GDM1 (cell line): ENCODE results near the gene BSG.
"Not testable (repeated sequence)": the region's sequence is repeated elsewhere in the genome, so short reads cannot be mapped to it uniquely, and the experiment has no call there.

ENCODE experiments used
- DNase-seq: peaks from one replicate; lab custom pipeline; 2025; lab: John Stamatoyannopoulos, UW

Gene BSG

DNA sequence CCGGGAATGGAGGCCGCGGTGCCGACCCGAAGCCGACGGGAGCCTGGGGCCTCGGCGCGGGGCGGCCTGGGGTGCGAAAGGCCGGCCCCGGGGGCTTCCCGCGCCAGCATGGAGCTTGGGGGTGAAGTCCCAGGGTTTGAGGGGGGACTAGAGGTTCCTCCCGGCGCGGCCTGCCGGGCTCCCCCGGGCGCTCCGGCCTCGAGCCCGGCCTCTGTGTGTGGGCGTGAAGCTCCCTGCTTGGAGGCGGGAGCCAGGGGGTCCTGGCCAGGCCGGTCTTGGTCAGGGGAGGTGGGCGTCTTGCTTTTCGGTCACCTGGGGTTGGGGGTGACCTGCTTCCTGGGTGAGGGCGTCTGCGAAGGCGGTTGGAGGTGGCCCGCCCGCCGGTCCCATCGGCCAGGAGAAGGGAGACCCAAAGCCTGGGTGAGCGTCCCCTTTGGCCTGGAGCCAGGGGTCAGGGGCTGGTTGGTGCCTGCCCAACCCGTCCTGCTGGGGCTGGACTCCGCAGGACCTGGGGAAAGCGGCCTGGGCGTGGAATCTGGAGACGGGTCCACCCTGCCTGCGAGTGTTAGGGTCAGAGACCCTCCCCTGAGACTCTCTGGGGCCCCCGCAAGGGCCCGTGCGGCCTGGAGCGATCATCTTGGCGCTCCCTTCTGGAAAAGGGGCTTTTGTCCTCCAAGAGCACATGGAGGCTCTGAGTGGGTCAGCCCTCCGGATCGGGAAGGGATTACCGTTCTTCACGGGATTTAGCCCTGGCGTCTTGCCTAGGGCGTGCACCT is 535 bp downstream of the BSG start:
- DNase-seq: no peak

DNA sequence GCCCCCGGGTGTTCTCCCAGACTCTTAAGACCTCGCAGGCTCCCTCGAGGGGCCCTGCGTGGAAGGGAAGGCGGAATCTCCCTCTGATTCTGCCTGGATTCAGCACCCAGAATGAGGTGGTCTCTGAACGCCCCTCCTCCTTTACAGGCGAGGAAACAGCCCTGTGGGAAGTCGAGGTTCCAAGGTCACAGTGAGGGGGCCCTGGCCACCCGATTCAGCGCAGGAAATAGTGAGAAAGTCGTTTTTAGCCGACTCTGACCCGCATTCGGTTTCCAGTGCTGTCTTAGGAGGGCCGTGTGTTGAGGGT is 1.1 kb downstream of the BSG start:
- DNase-seq: no peak

DNA sequence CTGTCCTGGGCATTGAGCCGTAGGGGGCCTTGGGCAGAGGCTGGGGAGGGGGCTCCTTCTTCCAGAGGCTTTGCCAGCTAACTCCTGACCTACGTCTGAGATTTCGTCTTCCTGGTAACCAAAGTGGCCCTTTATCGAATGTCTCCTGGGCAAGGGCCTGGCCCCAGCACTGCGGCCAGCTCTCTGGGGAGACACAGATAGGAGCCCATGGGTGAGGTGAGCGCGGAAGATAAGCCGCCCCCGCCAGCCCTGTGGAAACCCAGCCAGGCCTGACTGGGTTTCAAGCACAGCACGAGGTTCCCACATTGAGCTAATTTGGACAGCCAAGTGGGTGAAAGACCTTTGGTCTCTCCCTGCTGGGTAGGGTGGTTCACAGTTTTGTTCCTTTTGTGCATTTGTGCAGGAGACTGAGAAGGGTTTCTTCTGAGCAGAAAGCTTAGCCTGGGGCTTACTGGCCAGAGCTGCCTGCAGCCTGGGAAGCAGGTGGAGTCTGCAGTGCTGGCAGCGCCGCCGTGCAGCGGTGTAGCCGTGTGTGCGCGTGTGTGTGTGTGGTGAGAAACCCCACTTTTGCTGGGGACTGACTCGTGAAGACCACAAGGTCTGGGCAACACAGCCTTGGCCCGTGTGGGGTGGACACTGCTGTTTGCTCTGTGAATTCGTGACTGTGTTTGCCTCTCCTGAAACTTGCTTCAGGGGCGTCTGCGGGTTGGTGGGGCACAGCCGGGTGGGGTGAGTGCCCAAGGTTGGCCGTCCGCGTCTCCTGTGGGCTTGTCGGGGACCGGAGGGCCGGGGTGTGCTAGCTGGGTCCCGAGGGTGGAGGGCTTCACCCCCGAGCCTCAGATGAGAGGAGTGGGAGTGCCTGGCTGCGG is 2.5 kb downstream of the BSG start:
- no peak for DNase-seq

DNA sequence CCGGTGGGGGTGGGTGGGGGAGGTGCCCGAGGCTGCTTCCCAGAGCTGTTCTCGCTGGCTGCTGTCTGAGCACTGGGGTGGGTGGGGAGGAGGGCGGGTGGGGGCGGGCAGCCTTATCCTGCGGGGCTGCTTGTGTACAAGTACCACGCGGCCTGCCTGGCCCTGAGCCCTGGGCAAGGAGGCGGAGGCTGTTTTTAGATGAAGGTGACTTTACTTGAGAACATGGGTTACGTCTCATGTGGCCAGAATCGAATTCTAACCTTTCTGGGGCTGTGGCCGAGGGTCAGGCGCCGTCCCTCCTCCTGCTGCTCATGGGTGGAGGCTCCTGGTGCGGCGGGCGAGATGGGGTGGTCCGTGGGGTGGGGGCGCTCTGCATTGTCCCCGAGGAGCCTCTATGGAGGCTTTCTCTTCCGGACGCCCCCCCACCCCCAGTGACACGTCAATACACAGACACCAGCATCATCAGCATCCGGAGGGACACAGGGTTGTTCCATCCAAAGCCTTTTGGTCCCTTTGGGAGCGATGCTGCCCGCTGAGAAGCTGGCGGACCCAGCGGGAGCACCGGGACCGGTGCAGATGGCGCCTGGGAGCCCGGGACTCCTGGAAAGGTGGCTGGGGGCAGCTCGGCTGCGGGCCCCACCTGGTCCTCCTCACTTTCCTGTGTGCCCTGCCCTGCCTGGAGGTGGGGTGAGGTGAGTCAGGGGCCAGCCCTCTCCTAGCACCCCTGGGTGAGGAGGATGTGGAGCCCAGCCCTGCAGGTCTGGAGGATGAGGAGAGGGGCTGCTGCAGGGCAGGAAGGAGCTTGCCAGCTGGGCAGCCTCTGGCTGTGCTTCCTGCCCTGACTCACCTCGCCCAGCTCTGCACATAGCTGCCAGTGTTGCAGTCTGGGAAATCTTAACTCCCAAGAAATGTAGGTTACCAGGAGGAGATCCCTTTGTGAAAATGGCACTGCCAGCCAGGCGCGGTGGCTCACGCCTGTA is 3.4 kb downstream of the BSG start:
- no peak for DNase-seq

DNA sequence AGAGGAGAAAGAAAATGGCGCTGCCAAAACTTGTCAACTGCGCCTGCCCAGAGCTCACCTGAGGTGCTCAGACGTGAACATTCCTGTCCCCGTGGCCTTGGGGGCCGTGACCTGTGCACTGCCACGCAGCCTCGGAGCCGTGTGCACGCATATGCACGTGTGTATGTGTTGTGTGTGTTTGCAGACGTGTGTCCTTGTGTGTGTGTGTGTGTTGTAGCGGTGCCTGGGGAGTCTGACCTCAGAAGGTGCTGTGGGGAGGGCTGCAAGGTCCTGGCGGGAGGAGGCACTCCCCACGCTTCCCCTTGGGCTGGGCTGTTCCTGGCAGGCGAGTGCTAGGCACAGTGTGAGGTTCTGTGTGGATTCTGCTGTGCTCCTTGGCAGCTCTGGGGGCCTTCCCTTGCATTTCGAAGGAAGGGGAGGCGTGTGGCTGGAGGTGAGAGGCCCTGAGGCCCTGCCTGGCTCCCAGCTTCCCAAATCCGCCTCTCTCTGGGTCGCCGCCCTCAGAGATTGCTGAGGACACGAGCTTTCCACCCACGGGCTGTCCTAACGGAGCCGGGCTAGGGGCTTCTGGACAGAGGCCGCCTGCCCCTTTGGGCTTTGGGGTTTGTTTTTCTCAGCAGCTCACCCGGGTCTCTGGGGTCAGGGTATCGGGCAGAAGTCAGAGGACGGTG is 4.5 kb downstream of the BSG start:
- no peak for DNase-seq

DNA sequence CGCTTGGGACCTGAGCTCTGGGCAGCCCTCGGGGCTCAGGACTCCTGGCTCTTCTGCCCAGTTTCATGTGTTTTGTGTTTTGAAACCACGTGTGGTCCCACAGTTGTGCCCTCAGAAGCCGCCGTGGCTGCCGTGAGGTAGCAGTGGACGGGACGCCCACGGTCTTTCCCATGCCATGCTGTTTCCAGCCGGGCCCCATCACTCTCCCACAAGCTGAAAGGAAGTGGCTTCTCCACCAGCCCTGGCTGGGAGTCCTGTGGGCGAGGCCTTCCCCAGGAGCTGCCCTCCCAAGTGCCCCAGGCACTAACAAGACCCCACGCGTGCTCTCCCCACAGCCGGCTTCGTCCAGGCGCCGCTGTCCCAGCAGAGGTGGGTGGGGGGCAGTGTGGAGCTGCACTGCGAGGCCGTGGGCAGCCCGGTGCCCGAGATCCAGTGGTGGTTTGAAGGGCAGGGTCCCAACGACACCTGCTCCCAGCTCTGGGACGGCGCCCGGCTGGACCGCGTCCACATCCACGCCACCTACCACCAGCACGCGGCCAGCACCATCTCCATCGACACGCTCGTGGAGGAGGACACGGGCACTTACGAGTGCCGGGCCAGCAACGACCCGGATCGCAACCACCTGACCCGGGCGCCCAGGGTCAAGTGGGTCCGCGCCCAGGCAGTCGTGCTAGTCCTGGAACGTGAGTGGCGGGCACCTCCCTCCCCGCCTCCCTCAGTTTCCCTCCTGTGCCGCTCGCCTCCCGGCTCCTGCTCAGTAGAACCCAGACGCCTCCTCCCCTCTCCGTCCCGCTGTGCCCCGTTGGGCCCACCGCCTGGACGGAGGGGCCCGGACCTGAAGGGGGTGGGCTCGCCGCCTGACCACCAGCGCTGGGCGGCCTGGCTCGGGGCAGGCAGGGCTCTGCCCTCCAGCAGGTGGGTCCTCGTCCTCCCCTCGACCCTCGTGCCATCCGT is 5.3 kb downstream of the BSG start:
- no peak for DNase-seq

DNA sequence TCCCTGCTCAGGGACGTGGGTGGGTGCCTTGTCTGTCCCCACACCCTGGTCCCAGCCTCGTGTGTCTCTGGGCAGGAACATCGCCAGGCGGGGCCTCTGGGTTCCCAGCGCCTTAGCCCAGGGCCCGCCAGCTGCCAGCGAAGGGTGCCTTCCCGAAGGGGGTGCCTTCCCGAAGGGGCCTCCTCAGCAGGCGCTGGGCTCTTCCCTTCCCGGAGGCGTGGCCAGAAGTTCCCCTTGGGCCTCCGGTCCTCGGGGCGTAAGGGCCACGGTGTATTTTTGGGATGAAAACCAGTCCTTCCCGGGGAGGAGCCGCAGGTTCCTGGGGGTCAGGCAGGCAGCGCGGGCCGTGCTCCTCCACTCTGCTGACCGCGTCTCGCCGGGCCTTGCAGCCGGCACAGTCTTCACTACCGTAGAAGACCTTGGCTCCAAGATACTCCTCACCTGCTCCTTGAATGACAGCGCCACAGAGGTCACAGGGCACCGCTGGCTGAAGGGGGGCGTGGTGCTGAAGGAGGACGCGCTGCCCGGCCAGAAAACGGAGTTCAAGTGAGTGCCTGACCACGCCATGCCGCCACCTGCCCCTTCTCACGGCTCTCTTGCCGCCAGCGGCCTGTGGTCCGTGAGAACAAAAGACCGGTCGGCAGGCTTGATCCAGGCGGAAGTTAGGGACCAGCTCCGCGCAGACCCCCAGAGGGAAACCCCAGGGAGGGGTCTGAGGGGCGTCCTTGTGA is 6.9 kb downstream of the BSG start:
- DNase-seq: no peak

DNA sequence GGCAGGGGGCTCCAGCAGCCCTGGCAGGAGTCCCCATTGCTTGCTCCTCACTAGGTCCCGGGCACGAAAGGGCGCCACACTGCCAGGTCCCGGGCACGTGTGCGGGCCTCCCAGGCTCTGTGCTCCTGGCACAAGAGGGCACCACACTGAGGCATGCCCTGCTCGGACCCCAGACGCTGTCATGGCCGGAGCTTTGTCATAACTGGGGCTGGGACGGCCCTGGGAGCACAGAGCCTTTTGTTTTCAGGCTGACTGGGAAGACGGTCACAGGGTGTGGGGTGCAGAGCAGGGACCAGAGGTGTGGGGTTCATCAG is 7.4 kb downstream of the BSG start:
- no peak for DNase-seq

DNA sequence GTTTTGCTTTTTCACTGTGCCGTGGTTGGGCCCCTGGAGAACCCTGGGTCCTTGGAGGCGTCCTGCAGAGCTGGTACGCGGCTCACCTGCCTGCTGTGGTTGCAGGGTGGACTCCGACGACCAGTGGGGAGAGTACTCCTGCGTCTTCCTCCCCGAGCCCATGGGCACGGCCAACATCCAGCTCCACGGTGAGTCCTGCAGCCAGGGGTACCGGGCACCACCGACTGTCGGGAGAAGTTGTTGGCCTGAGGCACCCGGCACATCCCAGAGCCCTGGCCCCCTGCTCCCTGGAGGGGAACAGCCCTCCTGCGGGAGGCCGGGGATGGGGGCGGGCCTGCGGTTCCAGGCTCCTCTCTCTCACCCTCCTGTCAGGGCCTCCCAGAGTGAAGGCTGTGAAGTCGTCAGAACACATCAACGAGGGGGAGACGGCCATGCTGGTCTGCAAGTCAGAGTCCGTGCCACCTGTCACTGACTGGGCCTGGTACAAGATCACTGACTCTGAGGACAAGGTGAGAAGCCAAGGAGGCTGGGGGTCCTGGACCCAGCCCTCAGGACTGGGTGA is 8.0 kb downstream of the BSG start:
- no peak for DNase-seq

DNA sequence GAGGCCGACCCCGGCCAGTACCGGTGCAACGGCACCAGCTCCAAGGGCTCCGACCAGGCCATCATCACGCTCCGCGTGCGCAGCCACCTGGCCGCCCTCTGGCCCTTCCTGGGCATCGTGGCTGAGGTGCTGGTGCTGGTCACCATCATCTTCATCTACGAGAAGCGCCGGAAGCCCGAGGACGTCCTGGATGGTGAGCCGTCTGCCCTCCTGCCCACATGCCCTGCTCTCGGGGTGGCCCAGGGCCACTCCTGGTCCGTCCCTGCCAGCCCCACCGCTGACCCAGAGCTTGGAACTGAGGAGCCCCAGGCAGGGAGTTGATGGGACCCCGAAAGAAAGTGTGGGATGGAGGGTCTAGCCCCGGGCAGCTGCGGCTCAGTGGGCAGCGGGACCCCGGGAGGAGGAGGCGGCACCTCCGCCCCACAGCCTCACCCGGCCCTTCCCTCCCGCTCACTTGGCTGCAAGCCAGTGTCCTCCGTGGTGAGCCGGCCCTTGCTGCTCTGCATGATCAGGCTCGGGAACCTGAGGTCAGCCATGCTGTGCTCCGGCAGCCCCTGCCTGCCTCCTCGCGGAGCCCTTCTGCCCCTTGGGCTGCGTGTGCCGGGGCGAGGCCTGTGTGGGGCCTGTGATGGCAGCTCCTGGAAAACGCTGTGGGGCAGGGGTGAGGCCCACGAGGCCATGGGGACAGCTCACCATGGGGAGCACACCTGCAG is 9.2 kb downstream of the BSG start:
- DNase-seq: no peak

DNA sequence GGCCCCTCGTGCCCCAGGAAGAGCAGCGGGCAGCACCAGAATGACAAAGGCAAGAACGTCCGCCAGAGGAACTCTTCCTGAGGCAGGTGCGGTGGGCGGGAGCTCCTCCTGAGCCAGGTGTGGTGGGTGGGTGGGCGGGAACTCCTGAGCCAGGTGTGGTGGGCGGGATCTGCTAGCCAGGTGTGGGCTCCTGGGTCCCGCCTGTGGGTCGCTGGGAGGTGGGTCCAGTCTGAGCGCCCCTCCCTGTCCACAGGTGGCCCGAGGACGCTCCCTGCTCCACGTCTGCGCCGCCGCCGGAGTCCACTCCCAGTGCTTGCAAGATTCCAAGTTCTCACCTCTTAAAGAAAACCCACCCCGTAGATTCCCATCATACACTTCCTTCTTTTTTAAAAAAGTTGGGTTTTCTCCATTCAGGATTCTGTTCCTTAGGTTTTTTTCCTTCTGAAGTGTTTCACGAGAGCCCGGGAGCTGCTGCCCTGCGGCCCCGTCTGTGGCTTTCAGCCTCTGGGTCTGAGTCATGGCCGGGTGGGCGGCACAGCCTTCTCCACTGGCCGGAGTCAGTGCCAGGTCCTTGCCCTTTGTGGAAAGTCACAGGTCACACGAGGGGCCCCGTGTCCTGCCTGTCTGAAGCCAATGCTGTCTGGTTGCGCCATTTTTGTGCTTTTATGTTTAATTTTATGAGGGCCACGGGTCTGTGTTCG is 10.3 kb downstream of the BSG start:
- no peak for DNase-seq

DNA sequence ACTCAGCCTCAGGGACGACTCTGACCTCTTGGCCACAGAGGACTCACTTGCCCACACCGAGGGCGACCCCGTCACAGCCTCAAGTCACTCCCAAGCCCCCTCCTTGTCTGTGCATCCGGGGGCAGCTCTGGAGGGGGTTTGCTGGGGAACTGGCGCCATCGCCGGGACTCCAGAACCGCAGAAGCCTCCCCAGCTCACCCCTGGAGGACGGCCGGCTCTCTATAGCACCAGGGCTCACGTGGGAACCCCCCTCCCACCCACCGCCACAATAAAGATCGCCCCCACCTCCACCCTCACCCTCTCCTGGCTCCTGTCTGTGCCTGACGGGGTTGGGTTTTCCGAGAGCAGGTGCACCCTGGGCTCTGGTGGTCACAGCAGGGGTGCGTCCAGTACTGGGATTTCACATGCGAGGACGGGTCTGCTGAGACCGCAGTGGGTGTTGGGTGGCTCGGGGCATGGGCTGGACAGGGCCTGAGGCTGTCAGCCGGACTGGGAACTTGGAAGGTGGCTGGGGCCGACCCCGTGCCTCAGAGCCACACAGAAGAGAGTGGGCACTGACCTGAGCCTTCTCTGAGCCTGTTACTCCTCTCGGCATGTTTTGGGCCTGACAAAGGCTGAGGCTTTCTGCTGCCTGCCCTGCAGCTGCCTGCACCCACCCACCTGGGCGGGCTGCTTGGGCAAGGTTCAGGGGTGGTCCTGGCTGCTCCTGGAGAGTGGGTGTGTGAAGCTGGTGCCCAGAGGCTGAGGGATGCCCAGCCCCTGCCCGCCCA is 11.0 kb downstream of the BSG start:
- no peak for DNase-seq

DNA sequence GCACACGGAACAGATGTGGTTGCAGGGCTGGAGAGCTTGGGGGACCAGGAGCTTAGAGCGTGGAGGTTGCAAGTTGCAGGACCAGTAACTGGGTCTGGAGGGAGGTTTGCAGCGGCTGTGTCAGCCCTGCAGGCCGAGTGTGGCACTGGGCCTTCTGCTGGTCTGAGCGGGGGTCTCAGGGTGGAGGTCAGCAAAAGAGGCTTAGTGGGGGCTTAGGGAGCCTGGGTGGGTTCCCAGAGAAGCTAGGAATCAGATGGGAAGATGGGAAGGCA is 11.5 kb downstream of the BSG start:
- DNase-seq: no peak

DNA sequence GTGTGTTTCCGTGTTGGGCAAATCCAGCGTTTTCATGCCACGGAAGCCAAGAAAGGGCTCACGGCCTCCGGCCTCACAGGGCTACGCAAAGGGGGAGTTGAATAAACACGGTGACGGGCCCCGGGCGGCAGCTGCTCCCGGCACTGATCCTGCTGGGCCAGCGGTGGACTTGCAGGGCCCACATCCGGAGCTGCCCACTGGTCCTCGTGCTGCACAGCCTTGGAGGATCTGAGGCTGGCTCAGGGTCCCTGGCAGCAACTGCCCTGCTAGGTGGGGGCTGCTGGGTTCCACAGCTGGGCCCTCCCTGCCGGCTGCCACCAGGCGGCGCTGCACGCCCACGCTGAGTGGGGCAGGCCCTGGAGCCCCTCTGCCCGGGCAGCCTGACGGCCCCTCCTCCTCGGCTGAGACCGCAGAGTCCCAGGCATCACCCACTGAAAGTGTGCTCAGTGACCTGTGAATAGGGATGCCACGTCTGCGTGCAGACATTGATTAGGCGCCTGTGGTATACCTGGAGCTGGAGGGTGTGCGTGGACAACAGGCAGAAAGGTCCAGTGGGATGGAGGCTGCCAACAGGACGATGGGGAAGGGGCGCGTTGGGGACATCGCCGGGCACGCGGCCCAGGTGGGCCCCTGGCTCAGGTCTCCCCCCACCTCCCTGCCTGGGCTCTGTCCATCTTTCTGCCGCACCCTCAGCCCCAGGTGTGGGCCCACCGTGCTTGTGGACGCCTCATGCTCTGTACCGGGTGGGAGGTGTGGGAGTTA is 12.0 kb downstream of the BSG start:
- DNase-seq: peak; percentile 60

DNA sequence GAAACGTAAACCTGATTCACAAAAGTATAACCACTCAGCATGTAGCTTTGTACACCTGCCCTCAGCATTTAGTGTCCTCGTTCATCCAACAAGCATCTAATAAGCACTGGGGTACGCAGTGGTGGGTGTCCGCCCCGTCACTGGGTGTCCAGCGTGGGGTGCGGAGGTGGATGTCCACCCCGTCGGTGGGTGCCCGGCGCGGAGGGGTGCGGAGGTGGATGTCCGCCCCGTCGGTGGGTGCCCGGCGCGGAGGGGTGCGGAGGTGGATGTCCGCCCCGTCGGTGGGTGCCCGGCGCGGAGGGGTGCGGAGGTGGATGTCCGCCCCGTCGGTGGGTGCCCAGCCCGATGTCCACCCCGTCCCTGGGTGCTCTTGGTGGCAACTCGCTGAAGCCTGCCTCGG is 12.8 kb downstream of the BSG start:
- DNase-seq: not testable (repeated sequence)

DNA sequence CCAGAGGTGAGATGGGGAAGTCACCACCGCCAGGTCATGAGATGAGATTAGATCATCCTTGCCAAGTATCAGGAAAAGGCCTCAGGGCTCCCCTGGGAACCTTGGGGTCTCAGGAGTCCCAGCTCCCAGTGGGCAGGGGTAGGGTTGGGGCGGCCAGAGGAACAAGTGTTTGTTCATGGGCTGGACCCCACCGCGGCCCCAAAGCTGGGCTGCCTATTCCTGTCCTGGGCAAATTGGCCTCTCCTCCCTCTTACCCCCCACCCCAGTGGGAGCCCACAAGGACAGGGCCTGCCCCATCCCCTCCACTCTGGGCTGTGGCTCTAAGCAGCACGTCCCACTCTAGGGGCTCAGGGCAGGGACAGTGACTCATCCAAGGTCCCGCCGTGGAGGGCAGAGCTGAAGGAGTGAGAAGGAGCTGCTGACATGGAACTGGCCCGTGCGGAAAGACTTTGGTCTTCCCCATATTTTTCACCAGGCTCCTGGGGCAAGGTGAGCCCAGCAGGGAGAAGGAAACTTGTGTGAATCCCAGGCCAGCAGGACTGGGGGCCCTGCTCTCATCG is 13.2 kb downstream of the BSG start:
- DNase-seq: no peak
